ENCODE results near the gene ADGRD1.

Gene ADGRD1

GRCh38 chr12:131142891-131143657, 189.4 kb downstream of the ADGRD1 start:
- no peak for TF ChIP-seq RARB (CRISPR knock-in tag; IDR thresholded peaks at IDR 0.05)
- TF ChIP-seq TOX (CRISPR knock-in tag; IDR thresholded peaks at IDR 0.05; ENCODE audit: borderline replicate concordance): no peak
- no peak for TF ChIP-seq ARNTL (CRISPR knock-in tag; IDR thresholded peaks at IDR 0.05; ENCODE audit: borderline replicate concordance, low read depth)
- no peak for TF ChIP-seq CSRNP3 (CRISPR knock-in tag; IDR thresholded peaks at IDR 0.05)
- TF ChIP-seq ZNF8 (CRISPR knock-in tag; IDR thresholded peaks at IDR 0.05): no peak
- ATAC-seq: no peak

GRCh38 chr12:131146173-131146675, 192.5 kb downstream of the ADGRD1 start:
- no peak for ATAC-seq
- TF ChIP-seq CSRNP3 (CRISPR knock-in tag; IDR thresholded peaks at IDR 0.05) (no peak), ZC3H10 (CRISPR knock-in tag; IDR thresholded peaks at IDR 0.05) (no peak), ARNTL (CRISPR knock-in tag; IDR thresholded peaks at IDR 0.05; ENCODE audit: borderline replicate concordance, low read depth) (no peak), OSR1 (CRISPR knock-in tag; IDR thresholded peaks at IDR 0.05) (no peak), PPARA (CRISPR knock-in tag; IDR thresholded peaks at IDR 0.05; ENCODE audit: borderline replicate concordance) (no peak), ZFP3 (CRISPR knock-in tag; IDR thresholded peaks at IDR 0.05) (no peak), BACH2 (CRISPR knock-in tag; IDR thresholded peaks at IDR 0.05; ENCODE audit: borderline replicate concordance) (no peak), ZNF565 (CRISPR knock-in tag; conservative IDR thresholded peaks at IDR 0.05; ENCODE audit: low read depth) (no peak), GLIS3 (CRISPR knock-in tag; IDR thresholded peaks at IDR 0.05) (no peak), POU6F1 (CRISPR knock-in tag; IDR thresholded peaks at IDR 0.05; ENCODE audit: borderline replicate concordance, low read depth) (no peak), ESRRG (CRISPR knock-in tag; IDR thresholded peaks at IDR 0.05) (no peak), TCF4 (CRISPR knock-in tag; IDR thresholded peaks at IDR 0.05; ENCODE audit: borderline replicate concordance) (no peak), TOX (CRISPR knock-in tag; IDR thresholded peaks at IDR 0.05; ENCODE audit: borderline replicate concordance) (no peak), ZFP30 (CRISPR knock-in tag; IDR thresholded peaks at IDR 0.05) (no peak), CREB5 (CRISPR knock-in tag; IDR thresholded peaks at IDR 0.05; ENCODE audit: low read depth) (no peak), CSDC2 (CRISPR knock-in tag; IDR thresholded peaks at IDR 0.05) (no peak), ISL1 (CRISPR knock-in tag; IDR thresholded peaks at IDR 0.05) (no peak), TSHZ2 (CRISPR knock-in tag; IDR thresholded peaks at IDR 0.05) (no peak), PATZ1 (CRISPR knock-in tag; IDR thresholded peaks at IDR 0.05; ENCODE audit: borderline replicate concordance) (no peak)
